Measurements from ENCODE around the gene THAP5. TPM values are rescaled to one million over a fixed set of nuclear protein-coding genes. Genes with fewer than 3 reads are reported as not detected.

Gene THAP5
- total RNA-seq, 1 donor from 2014 or later: 37.3 TPM

GRCh38 chr7:108535257-108535656 lies 34.2 kb downstream of the THAP5 start:
- no peak for DNase-seq (ENCODE audit: low spot score)

GRCh38 chr7:108533712-108534111 lies 35.8 kb downstream of the THAP5 start:
- no peak for DNase-seq (ENCODE audit: low spot score)

GRCh38 chr7:108529341-108529740 lies 40.2 kb downstream of the THAP5 start:
- DNase-seq (ENCODE audit: low spot score): no peak

GRCh38 chr7:108528183-108528712 lies 41.3 kb downstream of the THAP5 start:
- no peak for DNase-seq (ENCODE audit: low spot score)

- no peak for DNase-seq (ENCODE audit: low spot score)
These were observed 42.8 kb downstream of the THAP5 start for GRCh38 chr7:108526768-108527017.

- DNase-seq (ENCODE audit: low spot score): peak; percentile 100
These were observed 43.3 kb downstream of the THAP5 start, which contains the start of gene PNPLA8 for GRCh38 chr7:108525985-108526767. Gene PNPLA8 (minus strand): TSS chr7:108526135. CDS start chr7:108515491, 10,644 bp downstream.

GRCh38 chr7:108525327-108525984 lies 44.0 kb downstream of the THAP5 start:
- DNase-seq (ENCODE audit: low spot score): no peak

GRCh38 chr7:108522780-108523179 lies 46.7 kb downstream of the THAP5 start:
- DNase-seq (ENCODE audit: low spot score): no peak

GRCh38 chr7:108517951-108518350 lies 51.6 kb downstream of the THAP5 start:
- DNase-seq (ENCODE audit: low spot score): no peak

GRCh38 chr7:108515630-108516029 lies 53.9 kb downstream of the THAP5 start:
- no peak for DNase-seq (ENCODE audit: low spot score)

- DNase-seq (ENCODE audit: low spot score): no peak
These were observed 54.5 kb downstream of the THAP5 start for GRCh38 chr7:108515013-108515412.

Other genes with a start within 250 kb of the THAP5 start
- 8.9 TPM for gene NRCAM, start 113.3 kb downstream of the THAP5 start, total RNA-seq (ENCODE audit: insufficient read depth, low replicate concordance)
- 37.6 TPM for gene PNPLA8, start 43.6 kb downstream of the THAP5 start, total RNA-seq (ENCODE audit: insufficient read depth, low replicate concordance)
- 50.1 TPM for gene DNAJB9, start 168 bp upstream of the THAP5 start, total RNA-seq (ENCODE audit: insufficient read depth, low replicate concordance)